Measurements from ENCODE around the gene COPA.
A peak's percentile ranks its signal among the peaks of the same experiment; 100 is the strongest.

Gene COPA

GRCh38 chr1:160328184-160328583, 14.9 kb downstream of the COPA start:
- DNase-seq (ENCODE audit: low read depth): no peak
- TF ChIP-seq CTCF (IDR thresholded peaks at IDR 0.05; ENCODE audit: insufficient read depth, low read depth, low read length, missing control alignments): no peak
- H3K4me3 ChIP-seq (ENCODE audit: low read length): no peak overlapping the region

GRCh38 chr1:160326418-160326817, 16.6 kb downstream of the COPA start:
- TF ChIP-seq CTCF (IDR thresholded peaks at IDR 0.05; ENCODE audit: insufficient read depth, low read depth, low read length, missing control alignments): no peak
- DNase-seq (ENCODE audit: low read depth): no peak
- no peak overlapping the region for H3K4me3 ChIP-seq (ENCODE audit: low read length)

- no peak overlapping the region for H3K4me3 ChIP-seq (ENCODE audit: low read length)
- TF ChIP-seq CTCF (IDR thresholded peaks at IDR 0.05; ENCODE audit: insufficient read depth, low read depth, low read length, missing control alignments): no peak
- DNase-seq (ENCODE audit: low read depth): no peak
Measured at GRCh38 chr1:160325252-160325651, 17.8 kb downstream of the COPA start.

- H3K4me3 ChIP-seq (ENCODE audit: low read length): no peak overlapping the region
- TF ChIP-seq CTCF (IDR thresholded peaks at IDR 0.05; ENCODE audit: insufficient read depth, low read depth, low read length, missing control alignments): no peak
- DNase-seq (ENCODE audit: low read depth): no peak
Measured at GRCh38 chr1:160322831-160323230, 20.2 kb downstream of the COPA start.

GRCh38 chr1:160315359-160315758, 27.7 kb downstream of the COPA start:
- H3K4me3 ChIP-seq (ENCODE audit: low read length): no peak overlapping the region
- no peak for TF ChIP-seq CTCF (IDR thresholded peaks at IDR 0.05; ENCODE audit: insufficient read depth, low read depth, low read length, missing control alignments)
- DNase-seq (ENCODE audit: low read depth): no peak

- H3K4me3 ChIP-seq (ENCODE audit: low read length): no peak overlapping the region
- no peak for DNase-seq (ENCODE audit: low read depth)
- TF ChIP-seq CTCF (IDR thresholded peaks at IDR 0.05; ENCODE audit: insufficient read depth, low read depth, low read length, missing control alignments): no peak
Measured at GRCh38 chr1:160309571-160309970, 33.5 kb downstream of the COPA start.

GRCh38 chr1:160309185-160309557, 33.9 kb downstream of the COPA start:
- no peak for TF ChIP-seq CTCF (IDR thresholded peaks at IDR 0.05; ENCODE audit: insufficient read depth, low read depth, low read length, missing control alignments)
- DNase-seq (ENCODE audit: low read depth): peak; percentile 33

More at GRCh38 chr1:160309185-160309557, 33.9 kb downstream of the COPA start:
- H3K4me3 ChIP-seq (ENCODE audit: low read length): no peak overlapping the region

Measured in epithelial cell of esophagus (primary cell).